ENCODE measurements around the gene PRKAA1.
"Not testable (repeated sequence)": the region's sequence is repeated elsewhere in the genome, so short reads cannot be mapped to it uniquely, and the experiment has no call there.

PRKAA1 gene

GRCh38 chr5:40733879-40734563 is 64.2 kb downstream of the PRKAA1 start:
- no peak overlapping the region for H3K27ac ChIP-seq
- no peak for TF ChIP-seq ZFX (IDR thresholded peaks at IDR 0.05)
- no peak for TF ChIP-seq CTCF (conservative IDR thresholded peaks at IDR 0.05)

GRCh38 chr5:40733434-40733833 is 64.7 kb downstream of the PRKAA1 start:
- no peak for TF ChIP-seq CTCF (conservative IDR thresholded peaks at IDR 0.05)
- no peak for TF ChIP-seq ZFX (IDR thresholded peaks at IDR 0.05)
- no peak overlapping the region for H3K27ac ChIP-seq

GRCh38 chr5:40722497-40722911 is 75.7 kb downstream of the PRKAA1 start:
- H3K27ac ChIP-seq = not testable (repeated sequence)

GRCh38 chr5:40720069-40720468 is 78.1 kb downstream of the PRKAA1 start:
- TF ChIP-seq CTCF (conservative IDR thresholded peaks at IDR 0.05) = no peak
- TF ChIP-seq ZFX (IDR thresholded peaks at IDR 0.05) = no peak
- H3K27ac ChIP-seq = no peak overlapping the region

GRCh38 chr5:40717281-40717680 is 80.9 kb downstream of the PRKAA1 start:
- no peak overlapping the region for H3K27ac ChIP-seq
- TF ChIP-seq ZFX (IDR thresholded peaks at IDR 0.05) = no peak
- TF ChIP-seq CTCF (conservative IDR thresholded peaks at IDR 0.05) = no peak

- TF ChIP-seq ZFX (IDR thresholded peaks at IDR 0.05) (no peak), CTCF (conservative IDR thresholded peaks at IDR 0.05) (no peak)
Observed at GRCh38 chr5:40716590-40716989, 81.6 kb downstream of the PRKAA1 start.

GRCh38 chr5:40716000-40716399 is 82.2 kb downstream of the PRKAA1 start:
- H3K27ac ChIP-seq = no peak overlapping the region
- TF ChIP-seq CTCF (conservative IDR thresholded peaks at IDR 0.05) (peak; percentile 62), ZFX (IDR thresholded peaks at IDR 0.05) (no peak)

More at GRCh38 chr5:40716590-40716989, 81.6 kb downstream of the PRKAA1 start:
- H3K27ac ChIP-seq = no peak overlapping the region

- TF ChIP-seq CTCF (conservative IDR thresholded peaks at IDR 0.05) (no peak), ZFX (IDR thresholded peaks at IDR 0.05) (no peak)
- H3K27ac ChIP-seq = no peak overlapping the region
Observed at GRCh38 chr5:40714001-40714400, 84.2 kb downstream of the PRKAA1 start.

- not testable (repeated sequence) for H3K27ac ChIP-seq
Observed at GRCh38 chr5:40710575-40710974, 87.6 kb downstream of the PRKAA1 start.
